Naive thymus-derived CD4-positive, alpha-beta T cell (primary cell): ENCODE data around the gene ANKFN1. TPM values are rescaled to one million over a fixed set of nuclear protein-coding genes. Genes with fewer than 3 reads are reported as not detected.
"Not testable (repeated sequence)": the region's sequence is repeated elsewhere in the genome, so short reads cannot be mapped to it uniquely, and the experiment has no call there.

Experiments used
- ATAC-seq: fragments of 150-1000 bp; cut with Tn5 transposase; 2 replicates; pipeline ENCODE4 v1.10.0; 2021; ENCODE audit warnings: mild to moderate bottlenecking, moderate library complexity
- CTCF ChIA-PET: fragments of 350-600 bp; sonication (Branson Sonifier 250); formaldehyde crosslinking; loops from one replicate; lab custom pipeline; 2021; ENCODE audit warnings: antibody characterized with exemption; lab: Charles Lee
- POLR2A ChIA-PET: fragments of 350-600 bp; sonication (Branson Sonifier 250); formaldehyde crosslinking; loops from one replicate; lab custom pipeline; 2021; ENCODE audit warnings: antibody characterized with exemption, inconsistent platforms; lab: Charles Lee
- DNase-seq, 9 donors: peaks; one replicate each; pipeline versions ENCODE4 v3.0.0 to v3.0.0-alpha.2; 2020 to 2022; ENCODE audit warnings: mixed read lengths in 1 of 9
- H3K27ac ChIP-seq: one replicate; pipeline ENCODE4 v1.7.0; 2013; ENCODE audit warnings: mild to moderate bottlenecking, low read depth, low read length, moderate library complexity
- H3K27me3 ChIP-seq, 2 donors: one replicate each; pipeline ENCODE4 v1.7.0; 2013; ENCODE audit warnings: low read length in 2 of 2, mild to moderate bottlenecking in 2 of 2, moderate library complexity in 2 of 2; ENCODE audit not compliant: control insufficient read depth in 2 of 2, insufficient read depth in 2 of 2
- H3K36me3 ChIP-seq, 3 experiments: 1 replicate in 2 of 3; 2 replicates in 1 of 3; pipeline ENCODE4 v1.7.0; 2013; ENCODE audit warnings: low read length in 3 of 3, mild to moderate bottlenecking in 3 of 3, moderate library complexity in 1 of 3; ENCODE audit not compliant: insufficient read depth in 3 of 3, control insufficient read depth in 2 of 3
- H3K4me1 ChIP-seq, 2 donors: one replicate each; pipeline ENCODE4 v1.7.0; 2013; ENCODE audit warnings: low read length in 2 of 2, mild to moderate bottlenecking in 2 of 2, moderate library complexity in 1 of 2; ENCODE audit not compliant: control insufficient read depth in 2 of 2, insufficient read depth in 2 of 2
- H3K4me3 ChIP-seq: 2 replicates; pipeline ENCODE4 v1.7.0; 2013; ENCODE audit warnings: mild to moderate bottlenecking, low read length
- H3K9me3 ChIP-seq, 3 experiments: 1 replicate in 2 of 3; 2 replicates in 1 of 3; pipeline ENCODE4 v1.7.0; 2013; ENCODE audit warnings: low read length in 3 of 3; ENCODE audit not compliant: control insufficient read depth in 2 of 3
- H3K27ac Mint-ChIP-seq, 9 donors: one replicate each; pipeline ENCODE4 v1.8.0; 2020 to 2022; ENCODE audit warnings: mixed read lengths in 9 of 9, mild to moderate bottlenecking in 8 of 9, moderate library complexity in 5 of 9, inconsistent platforms in 2 of 9
- H3K27me3 Mint-ChIP-seq, 5 donors: one replicate each; pipeline ENCODE4 v1.8.0; 2021 to 2022; ENCODE audit warnings: mixed read lengths in 5 of 5, mild to moderate bottlenecking in 1 of 5
- H3K36me3 Mint-ChIP-seq, 5 donors: one replicate each; pipeline ENCODE4 v1.8.0; 2020 to 2022; ENCODE audit warnings: mixed read lengths in 5 of 5, mild to moderate bottlenecking in 3 of 5, inconsistent platforms in 1 of 5
- H3K4me1 Mint-ChIP-seq, 7 donors: one replicate each; pipeline ENCODE4 v1.8.0; 2020 to 2022; ENCODE audit warnings: mixed read lengths in 7 of 7, mild to moderate bottlenecking in 3 of 7, inconsistent platforms in 1 of 7
- H3K4me3 Mint-ChIP-seq, 10 donors: one replicate each; pipeline ENCODE4 v1.8.0; 2020 to 2022; ENCODE audit warnings: mild to moderate bottlenecking in 10 of 10, mixed read lengths in 10 of 10, moderate library complexity in 6 of 10, inconsistent platforms in 2 of 10
- H3K9me3 Mint-ChIP-seq, 11 donors: one replicate each; pipeline ENCODE4 v1.8.0; 2020 to 2022; ENCODE audit warnings: mixed read lengths in 11 of 11, mild to moderate bottlenecking in 4 of 11, inconsistent platforms in 1 of 11, moderate library complexity in 1 of 11
- intact Hi-C, 2 donors: fragments of 100-400 bp; cut with micrococcal nuclease; formaldehyde crosslinking; loops; one replicate each; pipeline ENCODE4 v1.15.1; 2023
- polyA plus RNA-seq, 2 donors: library from polyadenylated mRNA; unstranded; fragments of 300-500 nt; fragmentation: Illumina TruSeq; gene quantifications; one replicate each; pipeline ENCODE4 v1.2.3, GENCODE V29; 2021
- total RNA-seq, 6 experiments: library from RNA in 5 of 6; stranded (reverse) in 5 of 6; gene quantifications; 1 replicate in 5 of 6; 2 replicates in 1 of 6; pipeline ENCODE4 v1.2.3 and lab custom pipeline; 2021 to 2026

ANKFN1 gene
- total and polyA plus RNA-seq, 7 experiments from 2014 or later = not detected

DNA sequence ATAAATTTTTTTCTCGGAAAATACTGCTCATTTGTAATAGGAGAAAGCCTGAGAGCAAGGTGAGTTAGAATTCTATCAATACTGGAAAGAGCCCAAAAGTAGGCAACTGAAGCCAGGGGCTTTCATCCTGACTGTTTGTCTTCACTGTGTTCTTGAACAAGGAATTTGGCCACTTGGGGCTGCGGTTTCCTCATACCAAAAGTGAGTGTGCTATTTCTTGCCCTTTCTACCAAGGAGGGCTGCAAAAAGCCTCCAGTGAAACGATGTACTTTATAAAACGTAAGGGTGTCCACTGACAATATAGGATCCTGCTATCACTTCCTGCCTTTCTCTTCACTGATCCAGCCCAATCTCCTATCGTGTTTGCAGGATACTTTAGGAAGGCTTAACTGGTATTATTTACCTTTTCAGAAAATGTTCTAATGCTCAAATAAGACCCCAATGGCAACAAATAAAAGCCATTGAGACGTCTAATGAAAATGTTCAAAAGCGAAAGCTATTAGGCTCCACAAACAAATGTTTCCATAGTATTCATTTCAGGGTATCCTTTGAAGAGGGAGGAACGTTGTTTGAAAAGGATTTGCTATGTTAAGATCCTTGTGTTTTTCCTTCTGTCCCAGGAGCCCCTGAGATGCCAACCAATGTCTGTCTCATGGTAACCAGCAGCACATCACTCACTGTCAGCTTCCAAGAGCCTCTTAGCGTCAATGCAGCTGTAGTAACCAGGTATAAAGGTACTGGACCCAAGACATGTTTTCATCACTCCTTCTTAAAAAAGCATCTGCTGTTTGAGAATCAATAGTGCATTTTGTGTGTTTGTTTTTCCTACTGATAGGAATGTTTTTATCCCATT lies 220.9 kb downstream of the ANKFN1 start:
- ChIA-PET POLR2A (no interaction called here), CTCF (no interaction called here)
- Histone ChIP-seq H3K9me3 (no peaks in the 10 kb centered on the region), H3K27ac (no peak overlapping the region), H3K27me3 (no peaks in the 10 kb centered on the region), H3K4me3 (no peak overlapping the region), H3K36me3 (no peaks in the 10 kb centered on the region), H3K4me1 (no peaks in the 10 kb centered on the region)
- H3K9me3 Mint-ChIP-seq = no peaks in the 10 kb centered on the region
- H3K4me3 Mint-ChIP-seq = no peak overlapping the region
- DNase-seq (no peak), ATAC-seq (no peak)
- intact Hi-C loops = no loop called here
- H3K27me3 Mint-ChIP-seq = peaks cover 0 to 11% (median 0%) of the 10 kb centered on the region in 5 donors
- H3K27ac Mint-ChIP-seq = no peak overlapping the region
- no peaks in the 10 kb centered on the region for H3K4me1 Mint-ChIP-seq
- no peaks in the 10 kb centered on the region for H3K36me3 Mint-ChIP-seq

DNA sequence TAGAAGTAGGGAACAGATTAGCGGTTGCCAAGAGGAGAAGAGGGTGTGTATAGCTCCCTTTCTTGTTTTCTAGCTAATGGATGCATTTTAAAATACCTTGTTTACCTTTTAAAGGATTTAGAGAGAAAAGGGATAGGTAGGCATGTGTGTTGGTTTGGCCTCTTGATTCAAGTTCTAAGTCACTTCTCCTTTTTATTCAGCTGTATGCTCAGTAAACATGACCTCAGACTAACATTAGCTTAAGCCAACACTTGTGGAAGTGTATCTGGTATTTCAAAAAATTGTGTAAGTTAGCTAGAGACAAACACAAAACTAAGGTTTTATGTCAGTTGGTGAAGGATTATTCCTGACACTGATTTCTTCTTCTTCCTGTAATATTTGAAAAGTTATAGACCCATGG lies 236.1 kb downstream of the ANKFN1 start:
- H3K9me3 ChIP-seq = no peaks in the 10 kb centered on the region
- H3K36me3 ChIP-seq = no peaks in the 10 kb centered on the region
- H3K4me3 Mint-ChIP-seq = no peak overlapping the region
- H3K27ac ChIP-seq = no peak overlapping the region
- H3K27me3 Mint-ChIP-seq = peaks cover 0 to 25% (median 5%) of the 10 kb centered on the region in 5 donors
- H3K36me3 Mint-ChIP-seq = no peaks in the 10 kb centered on the region
- ATAC-seq (no peak), DNase-seq (no peak)
- no peaks in the 10 kb centered on the region for H3K27me3 ChIP-seq
- peaks cover 0 to 12% (median 4%) of the 10 kb centered on the region in 11 donors for H3K9me3 Mint-ChIP-seq
- ChIA-PET CTCF (no interaction called here), POLR2A (no interaction called here)
- no peak overlapping the region for H3K4me3 ChIP-seq
- intact Hi-C loops = no loop called here
- H3K27ac Mint-ChIP-seq = no peak overlapping the region
- H3K4me1 ChIP-seq = no peaks in the 10 kb centered on the region
- H3K4me1 Mint-ChIP-seq = no peaks in the 10 kb centered on the region

- POLR2A ChIA-PET = no interaction called here
- no peaks in the 10 kb centered on the region for H3K27me3 ChIP-seq
- intact Hi-C loops = no loop called here
- no peak overlapping the region for H3K4me3 ChIP-seq
- ATAC-seq (no peak), DNase-seq (no peak)
- no peaks in the 10 kb centered on the region for H3K9me3 ChIP-seq
- H3K4me1 ChIP-seq = no peaks in the 10 kb centered on the region
- H3K27me3 Mint-ChIP-seq = peaks cover 0 to 25% (median 11%) of the 10 kb centered on the region in 5 donors
- no peaks in the 10 kb centered on the region for H3K36me3 Mint-ChIP-seq
- H3K27ac ChIP-seq = no peak overlapping the region
- no peaks in the 10 kb centered on the region for H3K36me3 ChIP-seq
- CTCF ChIA-PET = no interaction called here
- H3K9me3 Mint-ChIP-seq = peaks cover 0 to 8% (median 4%) of the 10 kb centered on the region in 11 donors
- no peak overlapping the region for H3K4me3 Mint-ChIP-seq
- no peak overlapping the region for H3K27ac Mint-ChIP-seq
- H3K4me1 Mint-ChIP-seq = no peaks in the 10 kb centered on the region
These were observed 239.0 kb downstream of the ANKFN1 start for GRCh38 chr17:56392321-56392720.

DNA sequence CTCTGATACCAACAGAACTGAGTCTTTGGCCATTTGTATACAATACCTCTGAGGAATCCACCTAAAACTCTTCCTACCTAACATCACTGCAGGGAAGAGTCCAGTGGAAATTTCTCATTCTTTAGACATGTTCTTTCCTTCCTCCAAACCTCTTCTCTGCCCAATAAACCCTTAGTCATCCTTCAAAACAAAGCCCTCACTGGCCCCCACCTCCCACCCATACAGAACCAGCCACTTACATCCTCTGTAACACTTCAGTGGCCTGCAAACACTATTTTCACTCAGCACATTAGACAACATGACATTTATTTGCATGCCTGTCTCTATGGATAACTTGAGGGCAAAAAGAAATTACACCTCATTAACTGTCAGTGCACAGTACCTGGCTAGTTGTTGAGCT lies 239.9 kb downstream of the ANKFN1 start:
- ChIA-PET CTCF (no interaction called here), POLR2A (no interaction called here)
- Mint-ChIP-seq H3K36me3 (no peaks in the 10 kb centered on the region), H3K9me3 (peaks cover 0 to 8% (median 2%) of the 10 kb centered on the region in 11 donors), H3K4me3 (no peak overlapping the region), H3K27me3 (peaks cover 0 to 21% (median 11%) of the 10 kb centered on the region in 5 donors), H3K4me1 (no peaks in the 10 kb centered on the region), H3K27ac (no peak overlapping the region)
- Histone ChIP-seq H3K36me3 (no peaks in the 10 kb centered on the region), H3K27ac (no peak overlapping the region), H3K27me3 (no peaks in the 10 kb centered on the region), H3K4me1 (no peaks in the 10 kb centered on the region), H3K4me3 (no peak overlapping the region), H3K9me3 (no peaks in the 10 kb centered on the region)
- ATAC-seq (no peak), DNase-seq (no peak)
- intact Hi-C loops = no loop called here

DNA sequence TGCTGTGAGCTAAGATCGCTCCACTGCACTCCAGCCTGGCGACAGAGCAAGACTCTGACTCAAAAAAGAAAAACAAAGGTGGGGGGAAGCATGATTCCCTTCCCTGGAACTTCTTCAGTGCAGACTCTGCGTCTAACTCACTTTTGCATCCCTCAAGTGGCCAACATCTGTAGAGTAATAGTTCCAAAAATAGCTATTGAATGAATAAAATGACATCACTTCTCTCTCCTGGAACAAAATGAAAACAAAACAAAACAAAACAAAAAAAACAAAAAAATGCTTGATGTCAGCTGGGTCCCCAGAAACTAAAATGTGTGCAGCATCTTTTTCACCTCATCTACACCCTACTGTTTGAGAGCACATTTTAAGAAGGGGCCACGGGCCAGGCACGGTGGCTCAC lies 242.5 kb downstream of the ANKFN1 start:
- no peaks in the 10 kb centered on the region for H3K4me1 Mint-ChIP-seq
- Histone ChIP-seq H3K4me3 (no peak overlapping the region), H3K9me3 (no peaks in the 10 kb centered on the region), H3K27ac (no peak overlapping the region), H3K27me3 (no peaks in the 10 kb centered on the region), H3K36me3 (no peaks in the 10 kb centered on the region), H3K4me1 (no peaks in the 10 kb centered on the region)
- H3K27ac Mint-ChIP-seq = no peak overlapping the region
- ATAC-seq (no peak), DNase-seq (no peak)
- no peak overlapping the region for H3K4me3 Mint-ChIP-seq
- H3K27me3 Mint-ChIP-seq = peaks cover under 1 to 13% (median 6%) of the 10 kb centered on the region in 5 donors
- intact Hi-C loops = no loop called here
- H3K36me3 Mint-ChIP-seq = no peaks in the 10 kb centered on the region
- ChIA-PET CTCF (no interaction called here), POLR2A (no interaction called here)
- H3K9me3 Mint-ChIP-seq = peaks cover 0 to 5% (median 0%) of the 10 kb centered on the region in 11 donors

GRCh38 chr17:56407086-56407485 lies 253.8 kb downstream of the ANKFN1 start:
- Histone ChIP-seq H3K4me3 (no peak overlapping the region), H3K4me1 (no peaks in the 10 kb centered on the region), H3K27me3 (no peaks in the 10 kb centered on the region), H3K36me3 (no peaks in the 10 kb centered on the region), H3K27ac (no peak overlapping the region), H3K9me3 (no peaks in the 10 kb centered on the region)
- DNase-seq (no peak), ATAC-seq (no peak)
- Mint-ChIP-seq H3K4me1 (no peaks in the 10 kb centered on the region), H3K4me3 (no peak overlapping the region), H3K9me3 (peaks cover 0 to 13% (median under 1%) of the 10 kb centered on the region in 11 donors), H3K27ac (no peak overlapping the region), H3K36me3 (peaks cover 0 to 4% (median 0%) of the 10 kb centered on the region in 5 donors), H3K27me3 (peaks cover 13 to 36% (median 25%) of the 10 kb centered on the region in 5 donors)
- intact Hi-C loops = no loop called here
- CTCF ChIA-PET = no interaction called here
- POLR2A ChIA-PET = no interaction called here

GRCh38 chr17:56412356-56412755 lies 259.1 kb downstream of the ANKFN1 start:
- H3K27ac ChIP-seq, H3K9me3 ChIP-seq, H3K27ac Mint-ChIP-seq, H3K4me1 Mint-ChIP-seq, ATAC-seq, H3K27me3 ChIP-seq, H3K36me3 Mint-ChIP-seq, intact Hi-C loops, H3K4me1 ChIP-seq, H3K36me3 ChIP-seq, H3K4me3 ChIP-seq, DNase-seq, POLR2A ChIA-PET, CTCF ChIA-PET, H3K4me3 Mint-ChIP-seq: not testable (repeated sequence)
- peaks cover 3 to 36% (median 8%) of the 10 kb centered on the region in 11 donors for H3K9me3 Mint-ChIP-seq
- H3K27me3 Mint-ChIP-seq = peaks cover 0 to 35% (median 13%) of the 10 kb centered on the region in 5 donors
